Vagina (tissue), 2 donors: ENCODE results near the gene SPSB1.

Experiments
- POLR2A ChIP-seq, 2 donors: fragments of 450-650 bp; IDR thresholded peaks; one replicate each; pipeline ENCODE4 v1.6.1; 2017; ENCODE audit warnings: antibody characterized with exemption in 2 of 2, mild to moderate bottlenecking in 2 of 2, moderate library complexity in 2 of 2
- POLR2AphosphoS5 ChIP-seq, 2 donors: sonication (generic); formaldehyde crosslinking; IDR thresholded peaks; one replicate each; pipeline ENCODE4 v1.9.0; 2017; ENCODE audit warnings: antibody characterized with exemption in 2 of 2, mild to moderate bottlenecking in 2 of 2, low read depth in 1 of 2; ENCODE audit not compliant: insufficient read depth in 1 of 2
- TF ChIP-seq, protein P1 (sequence below), 3 experiments: fragments of 450-650 bp in 2 of 3; fragments of 200-600 bp in 1 of 3; sonication (generic) in 1 of 3; IDR thresholded peaks; one replicate each; pipeline ENCODE4 v1.5.1; 2017 to 2019; ENCODE audit warnings: antibody characterized with exemption in 3 of 3, mild to moderate bottlenecking in 2 of 3, moderate library complexity in 2 of 3

DNA sequence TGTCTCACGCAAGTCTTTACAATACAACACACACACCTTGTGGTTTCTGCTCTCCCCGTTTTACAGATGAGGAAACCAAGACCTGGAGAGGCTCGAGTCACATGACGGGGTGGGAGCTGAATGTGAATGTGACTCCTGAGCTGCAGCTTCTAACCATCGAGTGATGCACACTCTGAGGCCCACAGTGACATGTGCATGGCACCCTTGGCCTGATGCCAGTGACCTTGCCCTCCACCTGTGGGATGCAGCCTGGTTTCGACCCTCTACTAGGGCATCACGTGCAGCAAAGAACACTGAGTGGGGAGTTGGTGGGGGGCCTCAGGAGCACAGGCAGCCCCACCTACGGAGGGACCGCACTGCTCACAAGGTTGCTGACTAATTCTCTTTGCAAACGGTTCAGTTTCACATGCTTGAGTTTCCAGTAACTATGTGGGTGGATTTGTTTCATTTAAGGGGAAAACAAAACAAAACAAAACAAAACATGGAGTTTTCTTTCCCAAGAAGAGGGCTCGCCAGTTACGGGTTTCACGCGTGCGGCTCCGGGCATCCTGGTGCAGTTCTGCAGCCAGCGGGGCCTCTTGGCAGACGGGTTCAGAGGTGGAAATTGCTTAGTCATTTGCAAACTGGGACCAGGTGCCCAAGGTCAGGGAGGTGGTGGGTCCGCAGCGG, 22.9 kb downstream of the SPSB1 start:
- TF ChIP-seq, protein P1, sequence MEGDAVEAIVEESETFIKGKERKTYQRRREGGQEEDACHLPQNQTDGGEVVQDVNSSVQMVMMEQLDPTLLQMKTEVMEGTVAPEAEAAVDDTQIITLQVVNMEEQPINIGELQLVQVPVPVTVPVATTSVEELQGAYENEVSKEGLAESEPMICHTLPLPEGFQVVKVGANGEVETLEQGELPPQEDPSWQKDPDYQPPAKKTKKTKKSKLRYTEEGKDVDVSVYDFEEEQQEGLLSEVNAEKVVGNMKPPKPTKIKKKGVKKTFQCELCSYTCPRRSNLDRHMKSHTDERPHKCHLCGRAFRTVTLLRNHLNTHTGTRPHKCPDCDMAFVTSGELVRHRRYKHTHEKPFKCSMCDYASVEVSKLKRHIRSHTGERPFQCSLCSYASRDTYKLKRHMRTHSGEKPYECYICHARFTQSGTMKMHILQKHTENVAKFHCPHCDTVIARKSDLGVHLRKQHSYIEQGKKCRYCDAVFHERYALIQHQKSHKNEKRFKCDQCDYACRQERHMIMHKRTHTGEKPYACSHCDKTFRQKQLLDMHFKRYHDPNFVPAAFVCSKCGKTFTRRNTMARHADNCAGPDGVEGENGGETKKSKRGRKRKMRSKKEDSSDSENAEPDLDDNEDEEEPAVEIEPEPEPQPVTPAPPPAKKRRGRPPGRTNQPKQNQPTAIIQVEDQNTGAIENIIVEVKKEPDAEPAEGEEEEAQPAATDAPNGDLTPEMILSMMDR (IDR thresholded peaks at IDR 0.05) = no peak
- TF ChIP-seq POLR2A (IDR thresholded peaks at IDR 0.05) (no peak), POLR2AphosphoS5 (IDR thresholded peaks at IDR 0.05; ENCODE audit: insufficient read depth in 1 of 2, low read depth in 1 of 2) (peak in 1 of 2 donors; percentile 46)
